IMR-90 (cell line): ENCODE results near the gene OXSM. TPM values are rescaled to one million over a fixed set of nuclear protein-coding genes. Genes with fewer than 3 reads are reported as not detected.
A peak's percentile ranks its signal among the peaks of the same experiment; 100 is the strongest.

Experiments
- ATAC-seq: fragments of 200-7000 bp; cut with Tn5 transposase; 2 replicates; pipeline ENCODE4 v1.9.1; 2020; ENCODE audit warnings: low read depth, mild to moderate bottlenecking, moderate library complexity
- BruUV-seq: library from RNA; stranded (reverse); fragments of 400-500 nt; replicated peaks from 2 replicates; lab custom pipeline; 2021; lab: Mats Ljungman, UMichigan
- CTCF ChIA-PET: fragments of 300-600 bp; formaldehyde crosslinking; extraction: SDS; loops from one replicate; lab custom pipeline; 2021; ENCODE audit warnings: antibody characterized with exemption; lab: Yijun Ruan, JAX
- POLR2A ChIA-PET: fragments of 300-600 bp; sonication (Branson Sonifier 250); formaldehyde crosslinking; loops from one replicate; lab custom pipeline; 2022; ENCODE audit warnings: antibody characterized with exemption; ENCODE audit not compliant: unreplicated experiment; lab: Charles Lee
- DNase-seq: peaks from one replicate; pipeline ENCODE4 v3.0.0; 2013
- H2AFZ ChIP-seq: replicated peaks from 2 replicates; pipeline ENCODE3; 2013; ENCODE audit warnings: low read length, mild to moderate bottlenecking; ENCODE audit not compliant: poor library complexity
- H2AK5ac ChIP-seq: 2 replicates; pipeline ENCODE4 v1.6.1; 2013; ENCODE audit warnings: low read depth, low read length, inconsistent platforms
- H2AK9ac ChIP-seq: replicated peaks from 2 replicates; pipeline ENCODE3; 2013; ENCODE audit warnings: mild to moderate bottlenecking, low read depth, low read length, moderate library complexity; ENCODE audit not compliant: poor library complexity
- H2BK120ac ChIP-seq: 2 replicates; pipeline ENCODE4 v1.6.1; 2013; ENCODE audit warnings: low read depth, low read length, inconsistent platforms
- H2BK15ac ChIP-seq: 3 replicates; pipeline ENCODE4 v1.6.1; 2013; ENCODE audit warnings: low read depth, low read length, inconsistent platforms
- H2BK20ac ChIP-seq: 2 replicates; pipeline ENCODE4 v1.6.1; 2013; ENCODE audit warnings: low read depth, mild to moderate bottlenecking, inconsistent platforms, low read length, moderate library complexity
- H2BK5ac ChIP-seq: 2 replicates; pipeline ENCODE4 v1.6.1; 2013; ENCODE audit warnings: mild to moderate bottlenecking, low read depth, low read length, inconsistent platforms; ENCODE audit not compliant: poor library complexity, severe bottlenecking
- H3K14ac ChIP-seq: replicated peaks from 2 replicates; pipeline ENCODE4 v1.6.1; 2013; ENCODE audit warnings: low read depth, low read length, inconsistent platforms
- H3K18ac ChIP-seq: 2 replicates; pipeline ENCODE4 v1.6.1; 2013; ENCODE audit warnings: low read depth, low read length, control low read depth
- H3K23ac ChIP-seq: 2 replicates; pipeline ENCODE4 v1.6.1; 2013; ENCODE audit warnings: low read depth, low read length, inconsistent platforms
- H3K27ac ChIP-seq: 2 replicates; pipeline ENCODE4 v1.5.1; 2013; ENCODE audit warnings: mild to moderate bottlenecking, control low read depth, low read length; ENCODE audit not compliant: insufficient read depth
- H3K27me3 ChIP-seq: 2 replicates; pipeline ENCODE4 v1.6.1; 2013; ENCODE audit warnings: low read length; ENCODE audit not compliant: control insufficient read depth, insufficient read depth
- H3K36me3 ChIP-seq: 2 replicates; pipeline ENCODE4 v1.6.1; 2013; ENCODE audit warnings: low read length, mixed read lengths; ENCODE audit not compliant: control insufficient read depth, insufficient read depth
- H3K4ac ChIP-seq: 2 replicates; pipeline ENCODE4 v1.6.1; 2013; ENCODE audit warnings: low read depth, low read length, inconsistent platforms
- H3K4me1 ChIP-seq: 2 replicates; pipeline ENCODE4 v1.6.1; 2013; ENCODE audit warnings: low read length, mixed read lengths; ENCODE audit not compliant: control insufficient read depth, insufficient read depth
- H3K4me2 ChIP-seq: 2 replicates; pipeline ENCODE4 v1.6.1; 2013; ENCODE audit warnings: low read depth, mild to moderate bottlenecking, control low read depth, low read length, moderate library complexity
- H3K4me3 ChIP-seq: 2 replicates; pipeline ENCODE4 v1.5.1; 2013; ENCODE audit warnings: low read depth, mild to moderate bottlenecking, control low read depth, low read length, moderate library complexity; ENCODE audit not compliant: insufficient read depth
- H3K56ac ChIP-seq: 2 replicates; pipeline ENCODE4 v1.6.1; 2013; ENCODE audit warnings: low read length, inconsistent platforms; ENCODE audit not compliant: insufficient read depth; ENCODE audit errors: extremely low read depth
- H3K79me1 ChIP-seq, 2 experiments: 2 replicates each; pipeline ENCODE4 v1.6.1; 2013; ENCODE audit warnings: low read length in 2 of 2, inconsistent platforms in 1 of 2, low read depth in 1 of 2
- H3K9ac ChIP-seq: 2 replicates; pipeline ENCODE4 v1.6.1; 2013; ENCODE audit warnings: low read depth, low read length, control low read depth
- H3K9me1 ChIP-seq: 2 replicates; pipeline ENCODE4 v1.6.1; 2013; ENCODE audit warnings: low read length, inconsistent platforms; ENCODE audit not compliant: insufficient read depth
- H3K9me3 ChIP-seq: 2 replicates; pipeline ENCODE4 v1.6.1; 2013; ENCODE audit warnings: low read length; ENCODE audit not compliant: control insufficient read depth, insufficient read depth
- H4K20me1 ChIP-seq: 2 replicates; pipeline ENCODE4 v1.6.1; 2013; ENCODE audit warnings: low read length, inconsistent platforms; ENCODE audit not compliant: insufficient read depth
- H4K5ac ChIP-seq: 2 replicates; pipeline ENCODE4 v1.6.1; 2013; ENCODE audit warnings: mild to moderate bottlenecking, low read depth, low read length, control low read depth
- H4K8ac ChIP-seq, 2 experiments: 2 replicates each; pipeline ENCODE4 v1.6.1; 2013; ENCODE audit warnings: low read depth in 2 of 2, low read length in 2 of 2, control low read depth in 1 of 2, inconsistent platforms in 1 of 2
- H4K91ac ChIP-seq: 2 replicates; pipeline ENCODE4 v1.6.1; 2013; ENCODE audit warnings: low read depth, low read length, inconsistent platforms; ENCODE audit not compliant: insufficient read depth
- FOS ChIP-seq: fragments of 150-350 bp; IDR thresholded peaks from 2 replicates; pipeline ENCODE4 v1.6.1; 2016; ENCODE audit warnings: low read depth, low read length
- POLR2A ChIP-seq: IDR thresholded peaks from 2 replicates; pipeline ENCODE4 v1.6.1; 2012; ENCODE audit warnings: mild to moderate bottlenecking, low read depth, low read length
- RAD21 ChIP-seq: IDR thresholded peaks from 2 replicates; pipeline ENCODE4 v1.6.1; 2012; ENCODE audit warnings: low read length, improper control_type of control experiment
- SMC3 ChIP-seq: fragments of 150-350 bp; IDR thresholded peaks from 2 replicates; pipeline ENCODE4 v1.6.1; 2016; ENCODE audit warnings: low read depth, mild to moderate bottlenecking, antibody characterized with exemption, low read length, moderate library complexity
- WGBS, 2 experiments: methylation state at CpG; one replicate each; pipeline versions ENCODE4 v1.1.5 to v1.1.7; 2013; ENCODE audit warnings: missing lambda C conversion rate in 2 of 2; ENCODE audit not compliant: insufficient read length in 1 of 2; ENCODE audit errors: extremely low coverage in 2 of 2; 5-methylcytosine and 5-hydroxymethylcytosine counted together
- dilution Hi-C: fragments of 300-500 bp; cut with HindIII; formaldehyde crosslinking; loops from one replicate; pipeline ENCODE4 v1.14.3; 2018; ENCODE audit warnings: low sequenced_read_pairs; ENCODE audit not compliant: unreplicated experiment
- in situ Hi-C: fragments of 300-500 bp; cut with MboI; formaldehyde crosslinking; loops from 3 replicates; pipeline ENCODE4 v1.14.3; 2019; ENCODE audit warnings: low sequenced_read_pairs, inconsistent platforms, mixed read lengths
- intact Hi-C: fragments of 100-400 bp; cut with micrococcal nuclease; formaldehyde crosslinking; loops from 2 replicates; pipeline ENCODE4 v1.10.0; 2022
- polyA plus RNA-seq, 3 experiments: library from polyadenylated mRNA; depleted of rRNA; stranded (reverse); fragments of >200 nt; gene quantifications; 2 replicates each; pipeline ENCODE4 v1.2.3, GENCODE V29; 2012; ENCODE audit warnings: low replicate concordance in 1 of 3
- total RNA-seq: library from RNA; depleted of rRNA; stranded (reverse); fragments of >200 nt; gene quantifications from 2 replicates; pipeline ENCODE4 v1.2.3, GENCODE V29; 2012
- TF ChIP-seq, protein P1 (sequence below): conservative IDR thresholded peaks from 2 replicates; pipeline ENCODE4 v1.5.1; 2012; ENCODE audit warnings: mild to moderate bottlenecking, low read depth, low read length, improper control_type of control experiment

Gene OXSM
- total and polyA plus RNA-seq, 2 of the 4 experiments (the other 2 are of a cell fraction): 11.4 to 15.4 TPM

DNA sequence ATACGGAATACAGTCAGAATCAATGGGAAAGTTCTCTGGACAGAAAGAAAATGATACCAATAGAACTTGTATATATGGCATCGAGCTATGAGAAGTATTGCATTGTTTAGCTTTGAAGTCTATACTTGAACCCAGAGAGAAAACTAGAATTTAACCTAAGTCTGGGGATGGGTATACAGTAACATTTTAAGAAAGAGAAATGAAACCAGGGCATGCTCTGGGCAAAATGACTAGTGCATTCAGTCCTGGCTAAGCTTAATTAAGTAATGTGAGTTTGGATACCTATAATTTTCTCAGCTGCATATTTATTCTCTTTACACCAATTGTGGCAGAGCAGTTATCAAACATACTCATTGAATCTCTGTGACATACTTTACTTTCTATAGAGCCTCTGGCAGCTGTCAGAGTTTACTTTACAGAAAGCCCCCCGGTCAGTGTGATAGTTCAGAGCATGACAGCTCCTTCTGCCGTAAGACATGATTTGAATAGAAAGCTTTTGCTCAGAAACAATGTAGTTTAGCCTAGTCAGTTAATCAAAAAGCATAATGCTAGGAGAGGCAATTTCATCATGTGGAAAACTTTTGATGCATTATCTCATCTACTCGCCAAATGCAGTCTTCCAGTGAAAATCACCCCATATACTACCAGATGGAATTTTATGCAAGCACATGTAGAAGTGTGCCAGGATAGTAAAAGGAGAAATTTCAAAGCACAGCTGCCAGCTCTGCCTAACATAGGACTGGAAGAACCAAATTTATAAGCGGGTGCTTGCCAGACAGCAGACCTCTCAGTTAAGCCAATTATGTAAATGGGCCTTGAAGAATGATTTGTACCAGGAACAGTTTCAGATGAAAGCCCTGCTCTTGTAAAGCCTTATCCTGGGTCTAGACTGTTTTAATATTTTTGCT is 40.7 kb downstream of the OXSM start (continued):
- TF ChIP-seq SMC3 (no peak), RAD21 (no peak)

DNA sequence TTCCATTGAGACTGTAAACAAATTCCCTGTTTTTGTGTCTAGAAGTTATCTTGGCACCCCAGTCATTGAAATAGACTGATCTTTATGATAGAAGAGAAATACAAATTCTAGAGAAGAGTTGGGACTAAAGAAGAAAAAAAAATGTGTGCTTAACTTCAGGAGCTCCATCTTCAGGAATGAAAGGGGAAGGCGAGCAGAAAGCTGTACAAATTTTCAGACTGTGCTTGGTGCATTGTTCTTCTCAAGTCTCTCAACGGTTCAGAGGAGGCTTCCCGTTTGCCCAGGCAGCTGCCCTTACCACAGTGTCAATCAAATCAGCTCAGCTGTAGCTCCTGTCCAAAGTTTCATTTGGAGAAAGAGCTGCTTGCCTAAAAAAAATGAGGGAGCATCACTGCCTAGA is 41.7 kb downstream of the OXSM start:
- no peak overlapping the region for H2AFZ ChIP-seq
- ATAC-seq: peak; percentile 77
- no peak overlapping the region for H3K4ac ChIP-seq
- no peak overlapping the region for H3K23ac ChIP-seq
- H4K5ac ChIP-seq: no peak overlapping the region
- H4K8ac ChIP-seq: no peak overlapping the region
- H3K14ac ChIP-seq: no peak overlapping the region
- DNase-seq: peak; percentile 58
- H3K4me2 ChIP-seq: no peak overlapping the region
- no peak overlapping the region for H2BK5ac ChIP-seq
- no peak overlapping the region for H3K4me3 ChIP-seq
- in situ Hi-C loops: no loop called here
- no peak overlapping the region for H3K9ac ChIP-seq
- H3K18ac ChIP-seq: no peak overlapping the region
- POLR2A ChIA-PET: interaction anchor here (1.0 kb wide), 1 partner anchor 11 kb away, joined by 4 read pairs; no protein-coding TSS in a partner anchor
- no peak overlapping the region for H2AK5ac ChIP-seq
- H3K9me3 ChIP-seq: no peaks in the 10 kb centered on the region
- no peak overlapping the region for H3K56ac ChIP-seq
- no peaks in the 10 kb centered on the region for H4K20me1 ChIP-seq
- 18% methylated on average over 2 of the region's 3 CpGs; no CpG with 5 or more reads in 1 of the 2 experiments for WGBS, 2 experiments
- no peak overlapping the region for H2BK15ac ChIP-seq
- TF ChIP-seq RAD21: peak; percentile 52
- no peak for TF ChIP-seq POLR2A
- TF ChIP-seq, protein P1, sequence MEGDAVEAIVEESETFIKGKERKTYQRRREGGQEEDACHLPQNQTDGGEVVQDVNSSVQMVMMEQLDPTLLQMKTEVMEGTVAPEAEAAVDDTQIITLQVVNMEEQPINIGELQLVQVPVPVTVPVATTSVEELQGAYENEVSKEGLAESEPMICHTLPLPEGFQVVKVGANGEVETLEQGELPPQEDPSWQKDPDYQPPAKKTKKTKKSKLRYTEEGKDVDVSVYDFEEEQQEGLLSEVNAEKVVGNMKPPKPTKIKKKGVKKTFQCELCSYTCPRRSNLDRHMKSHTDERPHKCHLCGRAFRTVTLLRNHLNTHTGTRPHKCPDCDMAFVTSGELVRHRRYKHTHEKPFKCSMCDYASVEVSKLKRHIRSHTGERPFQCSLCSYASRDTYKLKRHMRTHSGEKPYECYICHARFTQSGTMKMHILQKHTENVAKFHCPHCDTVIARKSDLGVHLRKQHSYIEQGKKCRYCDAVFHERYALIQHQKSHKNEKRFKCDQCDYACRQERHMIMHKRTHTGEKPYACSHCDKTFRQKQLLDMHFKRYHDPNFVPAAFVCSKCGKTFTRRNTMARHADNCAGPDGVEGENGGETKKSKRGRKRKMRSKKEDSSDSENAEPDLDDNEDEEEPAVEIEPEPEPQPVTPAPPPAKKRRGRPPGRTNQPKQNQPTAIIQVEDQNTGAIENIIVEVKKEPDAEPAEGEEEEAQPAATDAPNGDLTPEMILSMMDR: peak; percentile 50
- TF ChIP-seq FOS: no peak
- peak; percentile 50 for TF ChIP-seq SMC3
- no TSS peak for BruUV-seq
- CTCF ChIA-PET: interaction anchor here (0.6 to 2.0 kb wide), 5 partner anchors 11 to 258 kb away, joined by 3 to 10 read pairs (median 3); partner anchors contain the start of gene NGLY1
- no peaks in the 10 kb centered on the region for H3K36me3 ChIP-seq
- dilution Hi-C loops: no loop called here
- H3K27ac ChIP-seq: no peak overlapping the region
- no peaks in the 10 kb centered on the region; the same call in 1 of the 2 replicates for H3K27me3 ChIP-seq
- H4K91ac ChIP-seq: no peak overlapping the region
- no peaks in the 10 kb centered on the region for H3K9me1 ChIP-seq
- intact Hi-C loops: loop anchor here (1.0 kb wide), 1 partner anchor 183 kb away; no protein-coding TSS in a partner anchor
- H2BK20ac ChIP-seq: no peak overlapping the region
- no peaks in the 10 kb centered on the region for H3K79me1 ChIP-seq
- no peak overlapping the region for H2AK9ac ChIP-seq
- no peaks in the 10 kb centered on the region for H3K4me1 ChIP-seq
- no peak overlapping the region for H2BK120ac ChIP-seq
